Cardiac septum (tissue), 1 donor: Measurements from ENCODE around the gene PABPN1L. TPM values are rescaled to one million over a fixed set of nuclear protein-coding genes. Genes with fewer than 3 reads are reported as not detected.

ENCODE experiments used
- DNase-seq: peaks from one replicate; pipeline ENCODE4 v3.0.0-alpha.2; 2020; ENCODE audit warnings: low spot score
- intact Hi-C: fragments of 100-400 bp; cut with DNase I; formaldehyde crosslinking; loops from one replicate; pipeline ENCODE4 v1.14.0; 2022
- long read RNA-seq: library from polyadenylated mRNA; unstranded; transcript quantifications from one replicate; pipeline ENCODE4 v2.0.0, GENCODE V29; 2021
- total RNA-seq: library from RNA; stranded (reverse); fragmentation: NEBNext Ultra II Directional; extraction: Animal tissue kit (Norgen Biotek cat#: 25700); gene quantifications from one replicate; pipeline ENCODE4 v1.2.1, GENCODE V29; 2021
- donor health status: DM: no; HTN: no; CAD: no.

PABPN1L gene, protein sequence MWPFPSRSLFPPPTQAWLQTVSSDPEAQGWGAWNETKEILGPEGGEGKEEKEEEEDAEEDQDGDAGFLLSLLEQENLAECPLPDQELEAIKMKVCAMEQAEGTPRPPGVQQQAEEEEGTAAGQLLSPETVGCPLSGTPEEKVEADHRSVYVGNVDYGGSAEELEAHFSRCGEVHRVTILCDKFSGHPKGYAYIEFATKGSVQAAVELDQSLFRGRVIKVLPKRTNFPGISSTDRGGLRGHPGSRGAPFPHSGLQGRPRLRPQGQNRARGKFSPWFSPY
- not detected for total RNA-seq
- long read RNA-seq = 0 reads

GRCh38 chr16:88866151-88866920, at the start of gene PABPN1L:
Gene PABPN1L, minus strand, starts transcription at chr16:88866660. Its CDS starts 54 bp downstream, at chr16:88866606.
- DNase-seq = no peak
- intact Hi-C loops = no loop called here

GRCh38 chr16:88915639-88916327, 49.3 kb upstream of the PABPN1L start:
- intact Hi-C loops = no loop called here
- no peak for DNase-seq

DNA sequence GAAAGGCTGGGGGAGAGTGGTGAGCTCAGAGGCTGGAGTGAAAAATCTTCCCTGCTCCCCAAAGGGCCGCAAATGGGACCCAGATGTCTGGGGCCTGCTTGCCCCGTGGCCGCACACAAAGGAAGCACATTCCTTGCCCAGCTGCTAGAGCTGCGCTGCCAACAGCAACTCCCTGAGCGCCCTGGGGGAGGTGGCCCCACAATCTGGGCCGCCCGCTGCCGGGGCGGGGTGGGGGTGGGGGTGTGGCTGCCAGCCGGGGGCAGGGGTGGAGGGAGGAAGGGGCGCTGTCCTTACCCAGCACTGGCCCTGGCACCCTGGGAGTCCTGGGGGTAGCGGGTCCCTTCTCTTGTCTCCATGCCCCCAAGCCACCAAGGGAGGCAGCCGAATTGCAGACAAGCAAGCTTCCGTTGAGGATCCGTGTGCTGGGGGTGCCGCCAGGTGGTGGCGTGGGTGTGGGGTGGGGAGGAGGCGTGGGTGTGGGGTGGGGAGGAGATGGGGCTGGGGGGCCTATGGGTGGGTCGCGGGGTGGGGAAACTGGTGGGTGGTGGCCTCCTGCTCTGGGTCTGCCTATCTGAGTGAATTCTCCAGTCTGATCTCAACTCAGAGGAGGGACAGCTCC, 48.4 kb upstream of the PABPN1L start:
- intact Hi-C loops = no loop called here

DNA sequence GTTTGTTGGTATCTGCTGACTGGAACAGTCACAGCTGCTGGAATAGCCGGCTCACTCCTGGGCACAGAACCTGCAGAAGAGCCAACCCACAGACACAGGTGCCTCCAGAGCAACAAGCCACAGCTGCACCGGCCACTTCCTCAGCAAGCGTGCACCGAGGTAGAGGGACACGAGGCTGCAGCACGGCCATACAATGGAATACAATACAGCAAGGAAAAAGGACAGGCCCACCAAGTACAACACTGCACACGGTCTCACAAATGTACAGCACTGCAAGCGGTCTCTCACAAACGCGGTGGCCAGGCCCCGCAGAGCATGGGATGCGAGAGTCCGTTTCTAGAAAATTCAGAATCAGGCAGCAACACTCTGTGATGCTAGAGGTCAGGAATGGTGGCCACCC, 47.4 kb upstream of the PABPN1L start:
- intact Hi-C loops = no loop called here
- no peak for DNase-seq

More for the DNA sequence above, 48.4 kb upstream of the PABPN1L start:
- DNase-seq = no peak

- intact Hi-C loops = no loop called here
These were observed 46.6 kb upstream of the PABPN1L start for GRCh38 chr16:88913001-88913612.

DNA sequence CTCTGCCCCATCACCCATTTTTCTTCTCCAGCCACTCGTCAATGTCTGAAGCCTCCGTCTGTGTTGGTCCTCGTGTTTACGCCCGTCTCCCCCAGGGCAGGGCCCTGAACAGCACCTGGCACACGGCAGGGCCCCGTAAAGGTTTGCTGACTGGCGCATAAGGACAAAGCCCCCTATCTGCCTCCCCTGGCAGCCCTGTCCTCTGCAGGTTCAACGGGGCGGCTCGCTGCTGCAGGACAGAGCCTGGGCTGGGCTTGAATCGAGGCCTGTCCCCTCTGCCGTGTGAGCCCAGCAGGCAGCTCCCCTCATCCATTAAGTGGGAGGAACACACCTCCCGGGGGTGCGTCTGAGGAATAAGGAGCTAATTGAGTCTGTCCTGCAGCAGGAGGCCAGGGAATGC, 46.1 kb upstream of the PABPN1L start:
- DNase-seq = no peak
- intact Hi-C loops = no loop called here

More at GRCh38 chr16:88913001-88913612, 46.6 kb upstream of the PABPN1L start:
- DNase-seq = no peak

GRCh38 chr16:88911946-88912310, 45.5 kb upstream of the PABPN1L start:
- DNase-seq = no peak

GRCh38 chr16:88911136-88911945, 44.9 kb upstream of the PABPN1L start:
- no peak for DNase-seq
- intact Hi-C loops = no loop called here

More at GRCh38 chr16:88911946-88912310, 45.5 kb upstream of the PABPN1L start:
- intact Hi-C loops = no loop called here

GRCh38 chr16:88910284-88911135, 44.0 kb upstream of the PABPN1L start:
- intact Hi-C loops = no loop called here
- DNase-seq = no peak

DNA sequence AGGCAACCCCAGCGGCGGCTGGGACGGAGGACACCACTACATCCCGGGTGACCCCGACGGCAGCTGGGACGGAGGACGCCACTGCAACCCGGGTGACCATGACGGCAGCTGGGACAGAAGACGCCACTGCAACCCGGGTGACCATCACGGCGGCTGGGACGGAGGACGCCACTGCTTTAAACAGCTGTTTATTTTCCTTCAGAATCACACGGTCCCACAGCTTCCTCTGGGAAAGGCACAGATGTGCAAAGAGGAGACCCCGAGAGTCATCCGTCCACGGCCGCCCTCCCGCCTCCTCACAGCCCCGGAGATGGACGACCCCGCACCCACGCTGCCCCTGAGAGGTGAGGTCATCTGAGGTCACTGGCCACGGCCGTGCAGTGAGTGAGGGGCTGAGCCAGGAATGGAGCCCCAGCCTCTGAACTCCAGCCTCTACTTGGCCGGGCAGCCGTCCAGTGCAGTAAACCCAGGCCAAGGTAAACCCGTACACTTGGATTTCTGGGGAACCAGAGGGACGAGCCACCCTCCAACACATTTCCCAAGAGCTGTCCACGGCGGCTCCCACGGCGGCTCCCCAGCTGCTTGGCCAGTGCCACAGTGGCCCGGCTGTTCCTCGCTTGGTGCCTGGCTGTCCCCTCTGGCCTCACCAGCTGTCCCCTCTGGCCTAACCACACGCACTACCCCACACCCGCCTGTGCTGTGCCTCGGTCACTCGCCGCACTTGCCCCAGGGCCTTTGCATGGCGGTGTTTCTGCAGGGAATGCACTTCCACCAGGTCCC, 43.2 kb upstream of the PABPN1L start:
- no peak for DNase-seq

DNA sequence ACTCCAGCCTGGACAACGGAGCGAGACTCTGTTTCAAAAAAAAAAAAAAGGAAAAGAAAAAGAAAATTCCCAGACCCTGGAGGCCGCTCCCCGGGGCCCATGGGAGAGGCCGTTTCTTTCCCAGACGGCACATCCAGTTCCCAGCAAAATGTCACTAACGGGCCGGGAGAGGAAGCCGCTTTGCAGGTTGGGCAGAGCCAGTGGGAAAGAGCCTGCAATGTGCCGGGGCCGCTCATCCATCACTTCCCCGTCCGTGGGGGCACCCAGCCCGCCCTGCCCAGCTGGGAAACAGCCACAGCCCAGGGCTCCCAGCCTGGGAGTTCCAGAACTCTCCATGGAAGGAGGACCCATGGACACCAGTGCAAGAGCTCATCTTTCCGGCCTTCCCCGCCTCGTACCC, 41.8 kb upstream of the PABPN1L start:
- no peak for DNase-seq
- intact Hi-C loops = no loop called here

More for the DNA sequence above, 43.2 kb upstream of the PABPN1L start:
- intact Hi-C loops = no loop called here

- no peak for DNase-seq
- intact Hi-C loops = no loop called here
These were observed 41.3 kb upstream of the PABPN1L start for GRCh38 chr16:88907768-88908167.

GRCh38 chr16:88906535-88907105, 40.2 kb upstream of the PABPN1L start:
- DNase-seq = no peak
- intact Hi-C loops = no loop called here

DNA sequence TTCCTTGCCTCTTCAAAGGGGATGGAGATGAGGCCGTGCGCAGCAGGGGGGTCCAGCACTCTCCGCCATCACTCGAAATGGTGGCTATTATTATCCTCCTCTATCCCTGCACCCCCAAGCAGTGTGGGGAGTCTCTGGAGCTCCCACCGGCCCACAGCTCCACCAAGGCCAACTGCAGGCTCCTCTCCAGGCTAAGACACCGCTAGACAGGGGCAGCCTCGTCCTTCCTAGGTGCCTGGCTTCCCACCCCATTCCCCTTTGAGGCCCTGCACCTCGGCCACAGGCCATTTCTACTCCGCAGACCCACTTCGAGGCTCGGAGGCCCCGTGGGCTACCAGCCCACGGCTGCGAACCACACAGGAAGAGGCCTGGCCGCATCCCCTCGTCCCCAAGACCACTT, 39.6 kb upstream of the PABPN1L start:
- no peak for DNase-seq
- intact Hi-C loops = no loop called here

DNA sequence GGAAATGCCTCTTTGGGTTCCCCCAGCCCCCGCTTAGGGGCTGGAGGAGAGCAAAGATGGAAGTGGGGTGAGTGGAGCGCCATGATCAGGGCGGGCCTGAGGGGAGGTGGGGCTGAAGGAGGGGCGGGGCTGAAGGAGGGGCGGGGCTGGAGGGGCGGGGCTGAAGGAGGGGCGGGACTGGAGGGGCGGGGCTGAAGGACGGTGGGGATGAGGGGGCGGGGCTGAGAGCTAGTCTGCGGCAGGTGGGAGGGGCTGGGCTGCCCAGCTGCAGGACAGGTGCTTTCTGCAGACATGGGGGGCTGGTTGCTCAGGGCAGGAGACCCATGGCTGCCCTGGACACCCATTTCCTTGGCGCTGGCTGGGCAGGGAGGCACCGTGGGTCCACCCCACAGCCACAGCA, 39.1 kb upstream of the PABPN1L start:
- DNase-seq = no peak
- intact Hi-C loops = no loop called here

- intact Hi-C loops = no loop called here
These were observed 38.4 kb upstream of the PABPN1L start for GRCh38 chr16:88904676-88905365.

More at GRCh38 chr16:88904676-88905365, 38.4 kb upstream of the PABPN1L start:
- no peak for DNase-seq
